Mesenchymal stem cell (in vitro differentiated cells and primary cell): ENCODE data around the gene ACP1.

Source experiments
- DNase-seq: peaks from one replicate; pipeline ENCODE4 v3.0.0-alpha.2; 2013
- H2AFZ ChIP-seq: one replicate; pipeline ENCODE4 v1.6.1; 2013; ENCODE audit warnings: low read depth, mild to moderate bottlenecking, control low read depth, inconsistent platforms, low read length, moderate library complexity
- H2AK5ac ChIP-seq: 2 replicates; pipeline ENCODE4 v1.6.1; 2013; ENCODE audit warnings: low read length, moderate library complexity, mild to moderate bottlenecking, inconsistent platforms; ENCODE audit not compliant: severe bottlenecking
- H2BK120ac ChIP-seq: one replicate; pipeline ENCODE4 v1.6.1; 2013; ENCODE audit warnings: low read depth, mild to moderate bottlenecking, inconsistent platforms, low read length, moderate library complexity
- H2BK12ac ChIP-seq, 2 experiments: one replicate each; pipeline ENCODE4 v1.6.1; 2013; ENCODE audit warnings: inconsistent platforms in 2 of 2, low read length in 2 of 2, mild to moderate bottlenecking in 2 of 2, moderate library complexity in 2 of 2, control low read depth in 1 of 2
- H2BK15ac ChIP-seq: one replicate; pipeline ENCODE4 v1.6.1; 2013; ENCODE audit warnings: mild to moderate bottlenecking, low read depth, inconsistent platforms; ENCODE audit not compliant: poor library complexity, severe bottlenecking
- H2BK5ac ChIP-seq: 2 replicates; pipeline ENCODE4 v1.6.1; 2013; ENCODE audit warnings: low read depth, mild to moderate bottlenecking, low read length, control low read depth, inconsistent platforms; ENCODE audit not compliant: poor library complexity, severe bottlenecking
- H3K14ac ChIP-seq, 2 experiments: one replicate each; pipeline ENCODE4 v1.6.1; 2013; ENCODE audit warnings: inconsistent platforms in 2 of 2, low read length in 2 of 2, control low read depth in 1 of 2, mild to moderate bottlenecking in 1 of 2, moderate library complexity in 1 of 2
- H3K18ac ChIP-seq, 2 experiments: one replicate each; pipeline ENCODE4 v1.6.1; 2013; ENCODE audit warnings: inconsistent platforms in 2 of 2, low read length in 2 of 2, control low read depth in 1 of 2, low read depth in 1 of 2, mild to moderate bottlenecking in 1 of 2
- H3K23ac ChIP-seq, 2 experiments: one replicate each; pipeline ENCODE4 v1.6.1; 2013; ENCODE audit warnings: inconsistent platforms in 2 of 2, low read length in 2 of 2, mild to moderate bottlenecking in 2 of 2, moderate library complexity in 2 of 2, control low read depth in 1 of 2
- H3K27ac ChIP-seq: 2 replicates; pipeline ENCODE4 v1.5.1; 2013; ENCODE audit warnings: mild to moderate bottlenecking, moderate library complexity, low read length, control low read depth, inconsistent platforms; ENCODE audit not compliant: poor library complexity, severe bottlenecking
- H3K27me3 ChIP-seq, 2 experiments: 2 replicates each; pipeline versions ENCODE4 v1.6.1 to v1.7.0; 2013; ENCODE audit warnings: low read length in 2 of 2, mild to moderate bottlenecking in 2 of 2, moderate library complexity in 2 of 2, control low read depth in 1 of 2, inconsistent platforms in 1 of 2; ENCODE audit not compliant: control insufficient read depth in 1 of 2, insufficient read depth in 1 of 2
- H3K36me3 ChIP-seq, 2 experiments: 2 replicates each; pipeline versions ENCODE4 v1.6.1 to v1.7.0; 2013; ENCODE audit warnings: low read length in 2 of 2, control low read depth in 1 of 2, inconsistent platforms in 1 of 2, low read depth in 1 of 2, mild to moderate bottlenecking in 1 of 2; ENCODE audit not compliant: insufficient read depth in 2 of 2, control insufficient read depth in 1 of 2
- H3K4ac ChIP-seq, 2 experiments: one replicate each; pipeline ENCODE4 v1.6.1; 2013; ENCODE audit warnings: inconsistent platforms in 2 of 2, low read length in 2 of 2, mild to moderate bottlenecking in 2 of 2, moderate library complexity in 2 of 2, control low read depth in 1 of 2, low read depth in 1 of 2
- H3K4me1 ChIP-seq: 2 replicates; pipeline ENCODE4 v1.6.1; 2013; ENCODE audit warnings: low read depth, low read length, control low read depth; ENCODE audit not compliant: control insufficient read depth, insufficient read depth
- H3K4me2 ChIP-seq: 2 replicates; pipeline ENCODE4 v1.6.1; 2013; ENCODE audit warnings: low read length, mild to moderate bottlenecking, inconsistent platforms; ENCODE audit not compliant: poor library complexity, severe bottlenecking
- H3K4me3 ChIP-seq, 2 experiments: 2 replicates each; pipeline versions ENCODE4 v1.5.1 to v1.7.0; 2013; ENCODE audit warnings: low read length in 2 of 2, mild to moderate bottlenecking in 2 of 2, control low read depth in 1 of 2, low read depth in 1 of 2; ENCODE audit not compliant: insufficient read depth in 1 of 2
- H3K79me1 ChIP-seq: replicated peaks from 2 replicates; pipeline ENCODE4 v1.6.1; 2013; ENCODE audit warnings: mild to moderate bottlenecking, control low read depth, low read length, inconsistent platforms; ENCODE audit not compliant: poor library complexity, severe bottlenecking
- H3K9ac ChIP-seq: 2 replicates; pipeline ENCODE4 v1.7.0; 2013; ENCODE audit warnings: mild to moderate bottlenecking, low read length, moderate library complexity
- H3K9me3 ChIP-seq: 2 replicates; pipeline ENCODE4 v1.7.0; 2013; ENCODE audit warnings: mild to moderate bottlenecking, low read length; ENCODE audit not compliant: control insufficient read depth
- H4K8ac ChIP-seq: one replicate; pipeline ENCODE4 v1.6.1; 2013; ENCODE audit warnings: inconsistent platforms, mild to moderate bottlenecking, low read length, moderate library complexity
- H4K91ac ChIP-seq: one replicate; pipeline ENCODE4 v1.6.1; 2013; ENCODE audit warnings: mild to moderate bottlenecking, low read length, inconsistent platforms
- WGBS: methylation state at CpG from one replicate; pipeline ENCODE4 v1.1.7; 2013; ENCODE audit warnings: mixed read lengths; 5-methylcytosine and 5-hydroxymethylcytosine counted together

The ACP1 gene

DNA sequence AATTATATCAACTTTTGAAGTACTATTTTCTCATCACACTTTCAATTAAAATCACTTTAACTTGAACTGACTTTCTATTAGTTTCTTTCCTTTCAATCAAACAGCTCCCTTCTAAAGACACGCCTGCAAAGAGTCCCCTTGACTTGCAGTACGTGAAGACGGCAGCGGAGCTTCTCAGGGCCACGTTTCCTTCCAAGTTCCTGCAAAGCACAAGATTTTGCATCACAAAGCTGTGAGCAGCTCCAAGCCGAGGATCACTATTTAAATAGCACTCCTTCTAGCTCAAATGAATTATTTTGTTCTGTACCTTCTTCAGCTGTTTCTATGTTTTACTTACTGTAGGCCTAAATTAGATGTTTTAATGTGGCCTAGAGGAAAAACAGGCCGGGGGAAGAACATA is 31.7 kb upstream of the ACP1 start:
- Histone ChIP-seq H3K9ac (no peak overlapping the region), H3K27ac (no peak overlapping the region), H3K23ac (no peak overlapping the region), H3K4ac (no peak overlapping the region), H2BK12ac (no peak overlapping the region), H3K4me1 (peaks cover under 1% of the 10 kb centered on the region), H3K9me3 (no peaks in the 10 kb centered on the region), H3K4me3 (no peak overlapping the region), H3K36me3 (peaks cover 6 to 47% of the 10 kb centered on the region in 2 experiments), H4K8ac (no peak overlapping the region), H2BK5ac (no peak overlapping the region), H2BK15ac (no peak overlapping the region), H3K14ac (no peak overlapping the region), H3K27me3 (no peaks in the 10 kb centered on the region), H2AK5ac (no peak overlapping the region), H3K79me1 (no peaks in the 10 kb centered on the region), H2BK120ac (no peak overlapping the region), H3K18ac (no peak overlapping the region), H3K4me2 (no peak overlapping the region), H4K91ac (no peak overlapping the region), H2AFZ (no peak overlapping the region)
- DNase-seq: no peak
- 83% methylated on average over 6 of the region's 7 CpGs for WGBS

DNA sequence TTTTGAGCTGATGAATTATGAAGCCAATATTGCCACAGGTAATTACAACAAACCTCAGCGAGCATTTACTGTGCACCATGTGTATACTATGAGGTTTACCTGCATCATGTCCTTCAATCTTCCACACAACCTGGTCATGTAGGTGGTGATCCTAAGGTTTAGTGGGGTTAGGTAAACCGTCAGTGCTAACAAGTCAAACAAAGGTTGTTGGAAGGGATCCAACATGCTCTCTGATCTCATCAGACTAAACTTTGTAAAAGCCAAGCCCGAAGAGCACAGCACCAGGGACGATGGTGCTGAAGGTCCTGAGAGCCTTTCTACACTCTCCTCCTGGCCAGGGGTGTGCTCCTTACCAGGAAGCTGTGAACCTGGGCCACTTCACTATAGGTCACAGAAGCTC is 30.3 kb upstream of the ACP1 start:
- no peak overlapping the region for H3K27ac ChIP-seq
- no peak overlapping the region for H2BK120ac ChIP-seq
- H2BK5ac ChIP-seq: no peak overlapping the region
- no peaks in the 10 kb centered on the region for H3K9me3 ChIP-seq
- H3K4me3 ChIP-seq: no peak overlapping the region
- no peaks in the 10 kb centered on the region for H3K27me3 ChIP-seq
- no peak overlapping the region for H3K4me2 ChIP-seq
- no peak overlapping the region for H3K4ac ChIP-seq
- H4K91ac ChIP-seq: no peak overlapping the region
- H2AK5ac ChIP-seq: no peak overlapping the region
- 92% methylated on average over 4 of the region's 4 CpGs for WGBS
- H3K23ac ChIP-seq: no peak overlapping the region
- DNase-seq: no peak
- H3K9ac ChIP-seq: no peak overlapping the region
- no peak overlapping the region for H4K8ac ChIP-seq
- H3K4me1 ChIP-seq: no peaks in the 10 kb centered on the region
- peaks cover 7 to 39% of the 10 kb centered on the region in 2 experiments for H3K36me3 ChIP-seq
- no peak overlapping the region for H3K18ac ChIP-seq
- no peak overlapping the region for H2BK15ac ChIP-seq
- no peaks in the 10 kb centered on the region for H3K79me1 ChIP-seq
- H3K14ac ChIP-seq: no peak overlapping the region
- H2AFZ ChIP-seq: no peak overlapping the region
- no peak overlapping the region for H2BK12ac ChIP-seq

DNA sequence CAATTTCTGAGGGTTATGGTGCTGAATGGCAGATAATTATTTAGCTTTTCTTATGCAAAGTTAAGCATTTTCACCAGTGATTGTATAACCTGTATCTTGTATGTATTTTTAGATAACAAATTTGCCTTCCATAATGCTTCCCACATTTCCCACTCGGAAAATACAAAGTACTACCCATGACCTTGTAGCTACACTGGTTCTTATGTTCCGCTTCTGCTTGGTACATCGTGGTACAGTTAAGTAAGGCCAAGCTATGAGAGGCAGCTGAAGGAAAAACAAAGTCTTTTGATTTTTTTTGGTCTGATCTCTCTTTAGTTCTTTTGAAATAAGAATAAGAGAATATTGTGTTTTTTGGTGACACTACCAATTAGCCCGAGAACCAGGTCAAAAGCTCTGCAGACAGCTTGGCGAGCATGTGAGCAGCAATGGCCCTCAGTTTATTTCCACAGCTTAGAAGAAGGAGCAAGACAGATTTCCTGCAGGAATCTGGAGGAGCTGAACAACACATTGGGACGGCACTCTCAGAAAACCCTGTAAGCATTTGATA is 27.7 kb upstream of the ACP1 start:
- Histone ChIP-seq H2BK120ac (no peak overlapping the region), H3K36me3 (peaks cover 8 to 31% of the 10 kb centered on the region in 2 experiments), H2BK15ac (no peak overlapping the region), H3K14ac (no peak overlapping the region), H3K27ac (no peak overlapping the region), H2BK12ac (no peak overlapping the region), H3K79me1 (peaks cover 2% of the 10 kb centered on the region), H2AK5ac (no peak overlapping the region), H3K23ac (no peak overlapping the region), H3K9ac (no peak overlapping the region), H3K4me1 (no peaks in the 10 kb centered on the region), H2BK5ac (no peak overlapping the region), H3K4me2 (no peak overlapping the region), H3K4ac (no peak overlapping the region), H4K8ac (no peak overlapping the region), H3K4me3 (no peak overlapping the region), H2AFZ (no peak overlapping the region), H3K27me3 (no peaks in the 10 kb centered on the region), H3K9me3 (no peaks in the 10 kb centered on the region), H3K18ac (no peak overlapping the region), H4K91ac (no peak overlapping the region)
- 91% methylated on average over 4 of the region's 6 CpGs for WGBS
- DNase-seq: no peak

DNA sequence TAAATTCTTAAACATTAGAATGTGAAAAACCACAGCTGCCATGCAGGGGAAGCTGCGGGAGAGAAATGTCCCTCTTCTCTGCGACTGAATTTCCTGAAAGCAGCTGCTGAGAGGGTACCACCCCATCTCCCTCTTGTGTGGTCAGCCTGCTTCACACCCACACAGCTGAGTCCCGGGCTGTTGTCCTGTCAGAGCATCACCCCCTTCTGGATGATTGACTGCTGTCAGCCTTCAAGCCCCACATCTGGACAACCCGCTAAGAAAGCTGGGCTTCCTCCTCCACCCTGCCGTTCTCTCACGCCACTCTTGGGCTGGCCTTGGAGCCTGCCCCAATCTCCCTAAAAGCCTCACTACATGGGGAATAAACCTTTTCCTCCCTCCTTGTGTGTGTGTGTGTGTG is 26.9 kb upstream of the ACP1 start:
- no peak overlapping the region for H3K4ac ChIP-seq
- H3K36me3 ChIP-seq: peaks cover 8 to 34% of the 10 kb centered on the region in 2 experiments

More for the DNA sequence above, 26.9 kb upstream of the ACP1 start:
- no peaks in the 10 kb centered on the region for H3K9me3 ChIP-seq
- H2AFZ ChIP-seq: no peak overlapping the region
- no peak overlapping the region for H3K27ac ChIP-seq
- no peak for DNase-seq
- H3K79me1 ChIP-seq: peaks cover 2% of the 10 kb centered on the region
- H3K9ac ChIP-seq: no peak overlapping the region
- H3K18ac ChIP-seq: no peak overlapping the region
- no peak overlapping the region for H3K23ac ChIP-seq
- no peak overlapping the region for H2BK120ac ChIP-seq
- H3K4me2 ChIP-seq: no peak overlapping the region
- no peak overlapping the region for H4K91ac ChIP-seq
- H3K27me3 ChIP-seq: no peaks in the 10 kb centered on the region
- no peaks in the 10 kb centered on the region for H3K4me1 ChIP-seq
- WGBS: 82% methylated on average over 4 of the region's 6 CpGs
- H2BK5ac ChIP-seq: no peak overlapping the region
- H4K8ac ChIP-seq: no peak overlapping the region
- no peak overlapping the region for H2BK15ac ChIP-seq
- H3K14ac ChIP-seq: no peak overlapping the region
- no peak overlapping the region for H3K4me3 ChIP-seq
- peak overlapping the region in 1 of 2 experiments; percentile 73 for H2BK12ac ChIP-seq
- H2AK5ac ChIP-seq: no peak overlapping the region
